Measurements from ENCODE around the gene LNX1. TPM values are rescaled to one million over a fixed set of nuclear protein-coding genes. Genes with fewer than 3 reads are reported as not detected.

The LNX1 gene
- total and polyA plus RNA-seq, 2 of the 8 experiments (the other 6 are each of a cell fraction or from before 2014, with no cell fraction given): 2.7 to 3.8 TPM

DNA sequence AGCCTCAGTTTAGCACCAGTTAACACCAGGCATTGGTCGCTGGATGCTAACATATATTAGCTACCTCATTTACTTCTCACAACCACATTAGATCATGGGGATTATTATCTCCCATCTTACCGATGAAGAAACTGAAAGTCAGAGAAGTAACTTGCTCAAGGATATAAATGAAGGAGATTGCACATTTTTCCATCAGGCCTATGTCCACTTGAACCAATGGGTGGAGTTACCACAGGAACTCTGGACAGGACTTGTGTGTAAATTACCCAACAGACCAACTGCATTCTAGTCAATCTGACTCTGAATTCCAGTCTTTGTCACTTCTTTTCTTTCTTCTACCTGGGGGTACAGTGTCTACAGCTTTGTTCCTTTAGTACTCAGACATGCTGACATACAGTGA lies 1.8 kb downstream of the LNX1 start (continued):
- TF ChIP-seq SIRT6 (IDR thresholded peaks at IDR 0.05; ENCODE audit: low read length): no peak

Measured in H1 (cell line).